ENCODE measurements around the gene GRIA3.

GRCh38 chrX:123181233-123181914 is 2.7 kb upstream of the GRIA3 start:
- TF ChIP-seq, protein P1, sequence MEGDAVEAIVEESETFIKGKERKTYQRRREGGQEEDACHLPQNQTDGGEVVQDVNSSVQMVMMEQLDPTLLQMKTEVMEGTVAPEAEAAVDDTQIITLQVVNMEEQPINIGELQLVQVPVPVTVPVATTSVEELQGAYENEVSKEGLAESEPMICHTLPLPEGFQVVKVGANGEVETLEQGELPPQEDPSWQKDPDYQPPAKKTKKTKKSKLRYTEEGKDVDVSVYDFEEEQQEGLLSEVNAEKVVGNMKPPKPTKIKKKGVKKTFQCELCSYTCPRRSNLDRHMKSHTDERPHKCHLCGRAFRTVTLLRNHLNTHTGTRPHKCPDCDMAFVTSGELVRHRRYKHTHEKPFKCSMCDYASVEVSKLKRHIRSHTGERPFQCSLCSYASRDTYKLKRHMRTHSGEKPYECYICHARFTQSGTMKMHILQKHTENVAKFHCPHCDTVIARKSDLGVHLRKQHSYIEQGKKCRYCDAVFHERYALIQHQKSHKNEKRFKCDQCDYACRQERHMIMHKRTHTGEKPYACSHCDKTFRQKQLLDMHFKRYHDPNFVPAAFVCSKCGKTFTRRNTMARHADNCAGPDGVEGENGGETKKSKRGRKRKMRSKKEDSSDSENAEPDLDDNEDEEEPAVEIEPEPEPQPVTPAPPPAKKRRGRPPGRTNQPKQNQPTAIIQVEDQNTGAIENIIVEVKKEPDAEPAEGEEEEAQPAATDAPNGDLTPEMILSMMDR (IDR thresholded peaks at IDR 0.05): no peak
- TF ChIP-seq POLR2AphosphoS5 (IDR thresholded peaks at IDR 0.05; ENCODE audit: insufficient read depth in 1 of 2, low read depth in 1 of 2): no peak
